Measurements from ENCODE around the gene REEP1.

DNA sequence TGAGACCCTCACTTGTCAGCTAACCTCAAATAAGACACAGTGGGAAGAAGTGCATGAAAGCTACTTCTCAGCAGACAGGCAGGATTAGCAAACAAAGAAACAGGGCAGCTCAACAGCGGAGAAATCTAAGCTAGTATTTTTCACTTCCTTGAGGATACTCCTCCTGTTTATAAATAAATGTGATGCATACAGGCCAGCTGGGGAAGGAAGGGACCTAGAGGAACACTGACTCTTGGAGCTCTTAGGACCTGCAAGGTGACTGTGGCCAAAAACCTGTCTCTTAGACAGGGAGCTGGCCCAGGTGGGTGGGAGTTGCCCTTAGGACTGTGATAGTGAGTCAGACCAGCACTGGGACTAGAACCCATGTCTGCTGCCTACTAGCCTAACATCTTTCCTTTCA, 4.8 kb downstream of the REEP1 start:
- no peak for TF ChIP-seq SP1 (IDR thresholded peaks at IDR 0.05)
- no peak for TF ChIP-seq ELF4 (IDR thresholded peaks at IDR 0.05)
- TF ChIP-seq BHLHE40 (IDR thresholded peaks at IDR 0.05; ENCODE audit: borderline replicate concordance) = no peak
- no peak for TF ChIP-seq NFRKB (IDR thresholded peaks at IDR 0.05)
- TF ChIP-seq ARNT (IDR thresholded peaks at IDR 0.05) = no peak
- TF ChIP-seq HDGF (IDR thresholded peaks at IDR 0.05; ENCODE audit: borderline replicate concordance) = no peak
- TF ChIP-seq ZNF384 (IDR thresholded peaks at IDR 0.05) = no peak
- no peak for TF ChIP-seq FOXK2 (IDR thresholded peaks at IDR 0.05)
- TF ChIP-seq SUZ12 (IDR thresholded peaks at IDR 0.05) = no peak
- TF ChIP-seq FOXA1 (IDR thresholded peaks at IDR 0.05) = no peak
- no peak for TF ChIP-seq CTBP1 (IDR thresholded peaks at IDR 0.05; ENCODE audit: borderline replicate concordance)
- TF ChIP-seq, protein P1, sequence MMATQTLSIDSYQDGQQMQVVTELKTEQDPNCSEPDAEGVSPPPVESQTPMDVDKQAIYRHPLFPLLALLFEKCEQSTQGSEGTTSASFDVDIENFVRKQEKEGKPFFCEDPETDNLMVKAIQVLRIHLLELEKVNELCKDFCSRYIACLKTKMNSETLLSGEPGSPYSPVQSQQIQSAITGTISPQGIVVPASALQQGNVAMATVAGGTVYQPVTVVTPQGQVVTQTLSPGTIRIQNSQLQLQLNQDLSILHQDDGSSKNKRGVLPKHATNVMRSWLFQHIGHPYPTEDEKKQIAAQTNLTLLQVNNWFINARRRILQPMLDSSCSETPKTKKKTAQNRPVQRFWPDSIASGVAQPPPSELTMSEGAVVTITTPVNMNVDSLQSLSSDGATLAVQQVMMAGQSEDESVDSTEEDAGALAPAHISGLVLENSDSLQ (IDR thresholded peaks at IDR 0.05) = no peak
- TF ChIP-seq TARDBP (IDR thresholded peaks at IDR 0.05) = no peak

Data from HEK293T (cell line).